Upper lobe of left lung (tissue), 4 donors: ENCODE data around the gene NISCH.

Source experiments
- EP300 ChIP-seq, 4 donors: sonication (generic); formaldehyde crosslinking; IDR thresholded peaks; one replicate each; pipeline ENCODE4 v1.5.1; 2017; ENCODE audit warnings: antibody characterized with exemption in 4 of 4, control low read depth in 2 of 4
- POLR2A ChIP-seq, 4 donors: fragments of 450-650 bp; IDR thresholded peaks; one replicate each; pipeline ENCODE4 v1.5.1; 2016 to 2017; ENCODE audit warnings: antibody characterized with exemption in 4 of 4, mild to moderate bottlenecking in 2 of 4
- POLR2AphosphoS5 ChIP-seq, 2 donors: sonication (generic); formaldehyde crosslinking; IDR thresholded peaks; one replicate each; pipeline ENCODE4 v1.5.1; 2017; ENCODE audit warnings: antibody characterized with exemption in 2 of 2
- TF ChIP-seq, protein P1 (sequence below), 6 experiments: fragments of 450-650 bp in 4 of 6; fragments of 200-600 bp in 2 of 6; sonication (generic) in 2 of 6; IDR thresholded peaks; one replicate each; pipeline ENCODE4 v1.5.1; 2016 to 2019; ENCODE audit warnings: antibody characterized with exemption in 6 of 6

DNA sequence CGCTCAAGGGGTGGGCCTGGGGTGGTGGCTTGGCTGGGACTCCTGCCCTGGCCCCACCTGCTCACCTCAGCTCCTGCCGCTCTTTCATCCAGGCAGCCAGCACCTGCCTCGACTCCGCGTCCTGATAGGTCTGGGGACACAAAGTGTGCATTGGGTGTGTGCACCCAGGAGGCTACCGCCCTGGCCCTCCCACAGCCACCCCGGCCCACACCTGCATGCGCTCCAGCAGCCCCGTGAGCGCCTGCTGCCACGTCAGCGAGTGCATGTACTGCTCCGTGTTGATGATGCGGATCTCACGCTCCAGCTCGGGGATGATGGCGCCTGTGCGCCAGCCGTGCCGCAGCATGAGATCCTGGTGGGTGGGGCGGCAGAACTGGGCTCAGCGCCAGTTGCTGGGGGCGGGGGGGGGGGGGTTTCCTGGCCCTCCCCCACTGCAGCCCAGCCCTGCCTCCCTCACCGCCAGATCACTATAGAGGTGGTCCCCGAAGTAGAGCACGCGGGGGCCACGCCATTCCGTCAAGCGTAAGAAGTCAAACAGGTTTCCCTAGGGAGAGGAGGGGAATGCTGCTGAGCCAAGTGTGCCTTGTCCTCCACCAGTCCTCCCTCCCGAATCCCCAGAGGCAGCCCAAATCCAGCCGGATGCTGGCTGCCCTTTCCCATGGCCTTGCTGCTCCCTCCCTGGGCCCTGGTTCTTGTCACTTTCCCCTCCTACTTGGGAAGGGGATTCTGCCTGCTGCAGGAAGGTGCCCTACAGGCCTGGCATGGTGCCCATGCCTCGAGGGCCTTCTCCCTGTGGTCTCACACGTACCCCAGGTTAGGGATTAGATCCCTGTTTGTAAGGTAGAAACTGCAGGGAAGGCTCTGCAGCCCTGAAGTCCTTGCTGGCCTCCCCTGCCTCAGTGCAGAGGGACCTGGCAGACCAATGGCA, 69.6 kb downstream of the NISCH start:
- TF ChIP-seq, protein P1, sequence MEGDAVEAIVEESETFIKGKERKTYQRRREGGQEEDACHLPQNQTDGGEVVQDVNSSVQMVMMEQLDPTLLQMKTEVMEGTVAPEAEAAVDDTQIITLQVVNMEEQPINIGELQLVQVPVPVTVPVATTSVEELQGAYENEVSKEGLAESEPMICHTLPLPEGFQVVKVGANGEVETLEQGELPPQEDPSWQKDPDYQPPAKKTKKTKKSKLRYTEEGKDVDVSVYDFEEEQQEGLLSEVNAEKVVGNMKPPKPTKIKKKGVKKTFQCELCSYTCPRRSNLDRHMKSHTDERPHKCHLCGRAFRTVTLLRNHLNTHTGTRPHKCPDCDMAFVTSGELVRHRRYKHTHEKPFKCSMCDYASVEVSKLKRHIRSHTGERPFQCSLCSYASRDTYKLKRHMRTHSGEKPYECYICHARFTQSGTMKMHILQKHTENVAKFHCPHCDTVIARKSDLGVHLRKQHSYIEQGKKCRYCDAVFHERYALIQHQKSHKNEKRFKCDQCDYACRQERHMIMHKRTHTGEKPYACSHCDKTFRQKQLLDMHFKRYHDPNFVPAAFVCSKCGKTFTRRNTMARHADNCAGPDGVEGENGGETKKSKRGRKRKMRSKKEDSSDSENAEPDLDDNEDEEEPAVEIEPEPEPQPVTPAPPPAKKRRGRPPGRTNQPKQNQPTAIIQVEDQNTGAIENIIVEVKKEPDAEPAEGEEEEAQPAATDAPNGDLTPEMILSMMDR (IDR thresholded peaks at IDR 0.05) = no peak
- TF ChIP-seq POLR2A (IDR thresholded peaks at IDR 0.05) (no peak), POLR2AphosphoS5 (IDR thresholded peaks at IDR 0.05) (peak in 1 of 2 donors; percentile 21), EP300 (IDR thresholded peaks at IDR 0.05) (peak in 1 of 4 donors; percentile 4)
